RPMI7951 (cell line): ENCODE data around the gene FMC1. TPM values are rescaled to one million over a fixed set of nuclear protein-coding genes. Genes with fewer than 3 reads are reported as not detected.

Experiments
- DNase-seq: peaks from one replicate; pipeline ENCODE4 v3.0.0-alpha.2; 2012; ENCODE audit warnings: low read depth
- total RNA-seq: library from RNA; depleted of rRNA; stranded (reverse); fragments of >200 nt; shearing (Covaris generic); gene quantifications from 2 replicates; pipeline ENCODE4 v1.2.3, GENCODE V29; 2014; rRNA removed

Gene FMC1
- total RNA-seq, 1 experiment from 2014 or later: 42.9 TPM

DNA sequence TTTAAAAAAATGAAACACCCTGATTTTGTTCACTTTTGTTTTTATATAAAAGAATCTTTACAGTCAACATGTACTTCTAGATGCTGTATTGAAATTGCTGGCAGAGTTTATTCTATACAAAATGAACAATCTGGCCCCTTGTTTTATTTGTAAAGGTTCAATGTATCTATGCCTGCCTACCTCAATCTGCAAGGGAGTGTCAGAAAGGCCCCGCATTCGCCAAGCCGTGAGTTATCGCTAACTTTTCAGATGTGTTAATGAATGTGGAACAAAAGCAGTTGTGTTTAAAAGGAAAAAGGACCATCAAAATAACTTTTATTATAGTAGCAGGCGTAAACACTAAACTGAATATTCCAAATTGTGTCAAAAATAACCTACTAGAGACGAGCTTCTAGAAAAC is 33.1 kb downstream of the FMC1 start:
- DNase-seq: no peak

DNA sequence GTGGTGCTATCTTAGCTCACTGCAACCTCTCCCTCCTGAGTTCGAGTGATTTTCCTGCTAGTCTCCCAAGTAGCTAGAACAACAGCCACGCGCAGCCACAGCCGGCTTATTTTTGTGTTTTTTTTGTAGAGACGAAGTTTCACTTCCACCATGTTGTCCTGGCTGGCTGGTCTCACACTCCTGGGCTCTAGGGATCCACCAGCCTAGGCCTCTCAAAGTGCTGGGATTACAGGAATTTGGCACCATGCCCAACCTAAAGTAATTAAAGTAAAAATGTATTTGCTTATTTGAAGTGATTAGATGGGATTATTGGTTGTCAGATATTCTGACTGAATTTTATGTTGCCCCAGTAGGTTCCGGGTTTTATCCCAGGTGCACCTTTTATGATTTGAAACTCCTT is 41.3 kb downstream of the FMC1 start:
- no peak for DNase-seq

DNA sequence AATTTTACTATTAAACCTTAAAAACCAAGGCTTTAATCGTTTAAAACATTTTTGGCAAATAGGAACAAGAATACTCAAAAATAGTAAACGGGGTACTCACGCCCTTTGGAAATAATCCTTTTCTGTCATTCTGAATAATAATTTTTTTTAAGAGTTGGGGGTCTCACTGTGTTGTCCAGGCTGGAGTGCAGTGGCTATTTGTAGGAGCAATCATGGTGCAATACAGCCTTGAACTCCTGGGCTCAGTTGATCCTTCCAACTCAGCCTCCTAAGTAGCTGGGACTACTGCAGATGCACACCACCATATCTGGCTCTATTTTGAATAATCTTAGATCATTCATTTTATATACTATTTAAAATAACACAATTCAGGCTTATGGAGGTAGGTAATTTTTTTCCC is 43.5 kb downstream of the FMC1 start:
- DNase-seq: no peak

DNA sequence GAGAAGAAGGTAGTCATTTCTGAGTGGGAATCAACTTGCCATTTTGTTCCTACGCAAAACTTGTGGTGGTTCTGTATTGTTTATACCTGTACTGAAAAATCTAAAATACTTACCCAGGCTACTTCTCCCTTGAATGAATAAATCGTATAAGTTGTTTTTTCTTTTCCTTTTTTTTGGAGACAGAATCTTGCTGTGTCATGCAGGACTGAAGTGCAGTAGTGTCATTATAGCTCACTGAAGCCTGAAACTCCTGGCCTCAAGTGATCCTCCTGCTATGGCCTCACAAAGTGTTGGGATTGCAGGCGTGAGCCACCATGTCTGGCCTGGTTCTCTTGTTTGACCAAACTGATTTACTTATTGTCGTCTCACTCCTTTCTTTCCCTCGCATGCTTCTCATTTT is 46.5 kb downstream of the FMC1 start:
- no peak for DNase-seq

DNA sequence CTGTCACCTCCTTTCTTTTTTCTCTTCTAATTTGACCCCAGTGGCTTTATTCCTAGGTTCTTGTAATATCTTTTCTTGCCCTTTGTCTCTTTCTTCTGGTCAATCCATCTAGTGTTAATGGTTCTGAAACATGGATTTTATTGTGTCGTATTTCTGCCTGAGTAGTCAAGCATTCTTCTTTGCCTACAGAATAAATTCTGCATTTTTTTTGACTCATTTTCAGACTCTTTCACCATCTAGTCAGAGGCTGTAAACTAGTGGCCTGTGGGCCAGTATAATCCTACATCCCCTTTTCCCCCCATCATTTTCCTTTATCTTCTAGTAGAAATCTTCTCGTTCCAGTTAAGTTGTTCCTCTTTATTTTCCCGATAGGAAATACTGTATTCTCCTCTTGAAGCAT is 48.0 kb downstream of the FMC1 start:
- no peak for DNase-seq

DNA sequence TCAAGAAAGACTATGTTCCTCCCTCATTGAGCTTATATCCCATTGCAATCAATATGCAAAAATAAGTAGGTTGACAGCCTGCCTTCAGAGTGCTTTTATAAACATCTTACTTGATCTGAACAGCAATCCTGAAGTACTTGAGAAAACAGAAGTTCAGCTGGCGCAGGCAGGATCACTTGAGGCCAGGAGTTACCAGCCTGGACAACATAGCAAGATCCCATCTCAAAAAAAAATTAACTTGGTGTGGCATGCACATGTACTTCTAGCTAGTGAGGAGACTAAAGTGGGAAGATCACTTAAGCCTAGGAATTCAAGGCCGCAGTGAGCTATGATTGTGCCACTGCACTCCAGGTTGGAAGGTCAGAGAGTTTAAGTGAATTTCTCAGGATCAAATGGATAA is 48.6 kb downstream of the FMC1 start:
- DNase-seq: no peak

DNA sequence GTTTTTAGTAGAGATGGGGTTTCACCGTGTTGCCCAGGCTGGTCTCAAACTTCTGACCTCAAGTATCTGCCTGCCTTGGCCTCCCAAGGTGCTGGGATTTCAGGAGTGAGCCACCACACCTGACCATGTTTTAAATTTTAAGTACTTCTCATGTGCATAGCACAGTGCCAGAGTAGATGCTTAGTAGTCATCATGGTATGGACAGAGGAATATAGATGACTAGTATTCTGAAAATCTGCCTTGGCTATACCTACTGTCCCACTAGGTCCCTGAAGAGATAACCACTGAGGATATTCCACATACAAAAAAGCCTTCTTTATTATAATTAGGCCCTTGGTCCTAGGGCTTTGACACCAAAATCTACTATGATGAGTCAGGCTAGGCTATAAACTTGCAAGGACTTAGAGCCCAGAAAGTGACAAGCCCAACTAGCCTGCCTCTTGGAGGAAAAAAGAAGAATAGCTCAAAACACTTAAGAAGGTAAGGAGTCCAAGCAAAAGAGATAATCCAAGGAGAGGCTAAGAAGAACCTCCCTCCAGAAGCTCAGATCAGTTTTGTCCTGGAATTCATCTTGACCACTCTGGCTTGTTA is 52.6 kb downstream of the FMC1 start:
- no peak for DNase-seq

DNA sequence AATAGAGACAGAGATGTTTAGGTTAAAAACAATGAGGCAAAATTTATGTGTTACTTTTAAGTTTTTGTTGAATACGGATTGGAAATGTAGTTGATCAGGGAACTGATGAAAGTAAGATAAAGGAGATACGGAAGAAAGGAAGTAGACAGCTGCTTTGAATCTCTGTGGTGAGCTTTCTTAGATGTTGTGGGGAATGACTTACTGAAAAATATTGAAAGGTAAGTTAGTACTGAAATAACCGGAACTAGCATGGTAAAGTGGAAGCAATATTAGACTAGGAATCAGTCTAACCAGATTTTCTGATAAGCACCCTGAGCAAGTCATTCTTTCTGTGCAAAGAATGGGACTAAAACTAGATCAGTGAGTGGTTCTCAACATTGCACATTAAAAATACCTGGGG is 53.4 kb downstream of the FMC1 start:
- DNase-seq: no peak

Other genes with a start within 250 kb of the FMC1 start
- 33.1 and 37.2 TPM in 2 replicates for gene ZC3HAV1, start 231.6 kb upstream of the FMC1 start, total RNA-seq
- 3.5 and 3.6 TPM in 2 replicates for gene UBN2, start 110.1 kb upstream of the FMC1 start, total RNA-seq
- gene LUC7L2, start 18.6 kb downstream of the FMC1 start, total RNA-seq: 46.6 and 49.1 TPM in 2 replicates
- not detected in 2 replicates for gene KLRG2, start 142.3 kb downstream of the FMC1 start, total RNA-seq
- not detected in 2 replicates for gene CLEC2L, start 182.3 kb downstream of the FMC1 start, total RNA-seq